Ovary (tissue), 3 donors: ENCODE measurements around the gene CDH22.

Source experiments
- CTCF ChIP-seq, 3 donors: fragments of 450-650 bp in 2 of 3; fragments of 200-600 bp in 1 of 3; IDR thresholded peaks; one replicate each; pipeline versions ENCODE4 v1.5.1 to v1.8.0; 2016 to 2022; ENCODE audit warnings: antibody characterized with exemption in 3 of 3, mild to moderate bottlenecking in 1 of 3
- EP300 ChIP-seq: sonication (generic); formaldehyde crosslinking; IDR thresholded peaks from one replicate; pipeline ENCODE4 v1.6.1; 2017; ENCODE audit warnings: antibody characterized with exemption
- POLR2A ChIP-seq: fragments of 450-650 bp; IDR thresholded peaks from one replicate; pipeline ENCODE4 v1.6.1; 2017; ENCODE audit warnings: antibody characterized with exemption, mild to moderate bottlenecking, moderate library complexity
- donor health status: DM: no; HTN: no; CAD: no.

- TF ChIP-seq CTCF (IDR thresholded peaks at IDR 0.05) (no peak), POLR2A (no peak), EP300 (no peak)
Measured at GRCh38 chr20:46159101-46159897, 149.0 kb downstream of the CDH22 start.
